ENCODE measurements around the gene PCED1B.
"Not testable (repeated sequence)": the region's sequence is repeated elsewhere in the genome, so short reads cannot be mapped to it uniquely, and the experiment has no call there.

The PCED1B gene

GRCh38 chr12:47126246-47126645 is 46.8 kb downstream of the PCED1B start:
- no peak for DNase-seq

GRCh38 chr12:47131011-47131410 is 51.6 kb downstream of the PCED1B start:
- no peak for DNase-seq

- no peak for DNase-seq
Observed at GRCh38 chr12:47134005-47134404, 54.6 kb downstream of the PCED1B start.

GRCh38 chr12:47135578-47135977 is 56.2 kb downstream of the PCED1B start:
- DNase-seq: no peak

GRCh38 chr12:47139000-47139681 is 59.7 kb downstream of the PCED1B start:
- no peak for DNase-seq

- no peak for DNase-seq
Observed at GRCh38 chr12:47141459-47141858, 62.0 kb downstream of the PCED1B start.

GRCh38 chr12:47144769-47145168 is 65.3 kb downstream of the PCED1B start:
- DNase-seq: no peak

- DNase-seq: no peak
Observed at GRCh38 chr12:47145188-47145587, 65.8 kb downstream of the PCED1B start.

GRCh38 chr12:47147739-47148138 is 68.3 kb downstream of the PCED1B start:
- no peak for DNase-seq

GRCh38 chr12:47149146-47149545 is 69.7 kb downstream of the PCED1B start:
- DNase-seq: no peak

GRCh38 chr12:47152095-47152494 is 72.7 kb downstream of the PCED1B start:
- DNase-seq: no peak

GRCh38 chr12:47155457-47156166 is 76.2 kb downstream of the PCED1B start:
- no peak for DNase-seq

- no peak for DNase-seq
Observed at GRCh38 chr12:47156167-47156736, 76.8 kb downstream of the PCED1B start.

GRCh38 chr12:47158792-47159191 is 79.4 kb downstream of the PCED1B start:
- DNase-seq: no peak

GRCh38 chr12:47159348-47159747 is 79.9 kb downstream of the PCED1B start:
- DNase-seq: no peak

GRCh38 chr12:47160316-47161244 is 81.2 kb downstream of the PCED1B start:
- no peak for DNase-seq

- no peak for DNase-seq
Observed at GRCh38 chr12:47164116-47164515, 84.7 kb downstream of the PCED1B start.

- DNase-seq: no peak
Observed at GRCh38 chr12:47164724-47165439, 85.5 kb downstream of the PCED1B start.

GRCh38 chr12:47165934-47166333 is 86.5 kb downstream of the PCED1B start:
- DNase-seq: no peak

GRCh38 chr12:47166365-47166764 is 86.9 kb downstream of the PCED1B start:
- DNase-seq: no peak

- DNase-seq: not testable (repeated sequence)
Observed at GRCh38 chr12:47170281-47170680, 90.9 kb downstream of the PCED1B start.

- DNase-seq: no peak
Observed at GRCh38 chr12:47178014-47178413, 98.6 kb downstream of the PCED1B start.
